Heart right ventricle (tissue), 16 donors: ENCODE measurements around the gene ALKBH5. TPM values are rescaled to one million over a fixed set of nuclear protein-coding genes. Genes with fewer than 3 reads are reported as not detected.

Source experiments
- ATAC-seq, 8 donors: fragments of 200-7000 bp; cut with Tn5 transposase; one replicate each; pipeline ENCODE4 v1.9.1; 2020; ENCODE audit warnings: mild to moderate bottlenecking in 8 of 8, moderate library complexity in 8 of 8, moderate number of reproducible peaks in 1 of 8
- DNase-seq, 2 donors: peaks; one replicate each; pipeline ENCODE4 v3.0.0-alpha.2; 2020
- H3K27ac ChIP-seq, 10 donors: fragments of 200-600 bp; sonication (generic) in 2 of 10; one replicate each; pipeline versions ENCODE4 v1.5.0 to v1.8.0; 2020 to 2022; ENCODE audit warnings: mild to moderate bottlenecking in 3 of 10
- H3K27me3 ChIP-seq, 7 donors: fragments of 200-600 bp; one replicate each; pipeline ENCODE4 v1.8.0; 2021 to 2022; ENCODE audit warnings: mild to moderate bottlenecking in 2 of 7
- H3K36me3 ChIP-seq, 9 donors: fragments of 200-600 bp; sonication (generic) in 1 of 9; one replicate each; pipeline versions ENCODE4 v1.5.0 to v1.8.0; 2020 to 2022; ENCODE audit warnings: mild to moderate bottlenecking in 2 of 9
- H3K4me1 ChIP-seq, 9 donors: fragments of 200-600 bp; sonication (generic) in 1 of 9; one replicate each; pipeline versions ENCODE4 v1.5.0 to v1.8.0; 2020 to 2022; ENCODE audit warnings: mild to moderate bottlenecking in 4 of 9
- H3K4me3 ChIP-seq, 10 donors: fragments of 200-600 bp; sonication (generic) in 2 of 10; one replicate each; pipeline versions ENCODE4 v1.5.0 to v1.8.0; 2020 to 2022; ENCODE audit warnings: mild to moderate bottlenecking in 7 of 10, moderate library complexity in 2 of 10
- H3K9me3 ChIP-seq, 11 donors: fragments of 200-600 bp in 10 of 11; sonication (generic) in 2 of 11; one replicate each; pipeline versions ENCODE4 v1.5.0 to v1.8.0; 2013 to 2022; ENCODE audit warnings: mild to moderate bottlenecking in 2 of 11, control low read depth in 1 of 11, moderate library complexity in 1 of 11
- CTCF ChIP-seq, 9 donors: fragments of 200-600 bp; sonication (generic) in 2 of 9; IDR thresholded peaks; one replicate each; pipeline versions ENCODE4 v1.5.0 to v1.8.0; 2021 to 2022; ENCODE audit warnings: antibody characterized with exemption in 9 of 9, mild to moderate bottlenecking in 5 of 9, moderate library complexity in 1 of 9
- WGBS, 2 donors: extraction: QIAGEN DNeasy Blood & Tissue Kit; methylation state at CpG; one replicate each; pipeline ENCODE4 v1.1.7; 2013; ENCODE audit warnings: inconsistent platforms in 1 of 2; 5-methylcytosine and 5-hydroxymethylcytosine counted together
- intact Hi-C, 10 donors: fragments of 100-400 bp; cut with DNase I; formaldehyde crosslinking; loops; one replicate each; pipeline versions ENCODE4 v1.11.1 to v1.14.2; 2022
- polyA plus RNA-seq, 2 donors: library from polyadenylated mRNA; stranded (reverse); fragments of 200-250 nt; gene quantifications; one replicate each; pipeline ENCODE4 v1.2.3, GENCODE V29; 2013
- total RNA-seq, 10 donors: library from RNA; stranded (reverse); fragmentation: NEBNext Ultra II Directional in 3 of 10; extraction: Animal tissue kit (Norgen Biotek cat#: 25700) in 3 of 10; gene quantifications; one replicate each; pipeline versions ENCODE4 v1.2.1 to v1.2.4, GENCODE V29; 2021 to 2023
- donor health status: Arrhythmogenic right ventricular cardiomyopathy.
- donor health status: ischemic (EF 13 %, LVEDD 7.1; RV severe dilation, severe dysfunction).
- donor health status: healthy with polysubstance abuse.
- donor health status: DM: no; HTN: yes; CAD: no.
- donor health status: DM: no; HTN: no; CAD: no.
- donor health status: ischemic (EF 25% LVEDD 6.9; RV normal size, moderate dysfunction).
- donor health status: ischemic (EF 25% LVEDD 5.7; RV mildly dilated, moderate dysfunction).
- donor health status: healthy.
- donor health status: DM: yes; HTN: yes; CAD: no.
- donor health status: Ischemic cardiomyopathy.
- donor health status: ischemic (EF 35%, LVEDD 5.7; RV mildly dilated, moderate dysfunction).
- donor health status: nonischemic (EF 11% LVEDD 7.7; RV severe dilation, severe dysfunction).
- donor health status: DM: yes; HTN: yes; CAD: no.
- donor health status: PGD.
- donor health status: ischemic (EF 29% LVEDD 5.4; RV normal size, mild dysfunction).
- donor health status: nonischemic (EF 23%, LVEDD 6.1; RV moderate dilation, normal function).

Gene ALKBH5
- total and polyA plus RNA-seq, 12 donors: 72.6 to 208 (median 190) TPM

GRCh38 chr17:18161207-18162145 lies 22.2 kb upstream of the ALKBH5 start:
- no peak overlapping the region for H3K4me3 ChIP-seq

GRCh38 chr17:18163547-18163946 lies 20.1 kb upstream of the ALKBH5 start:
- Histone ChIP-seq H3K27ac (no peak overlapping the region), H3K27me3 (no peaks in the 10 kb centered on the region), H3K9me3 (no peaks in the 10 kb centered on the region), H3K4me3 (no peak overlapping the region), H3K36me3 (no peaks in the 10 kb centered on the region), H3K4me1 (peaks cover 0 to 9% (median 3%) of the 10 kb centered on the region in 9 donors)
- intact Hi-C loops: no loop called here
- DNase-seq (no peak), ATAC-seq (no peak)
- 72 to 79% methylated on average over 7 of the region's 7 CpGs for WGBS, 2 donors
- no peak for TF ChIP-seq CTCF (IDR thresholded peaks at IDR 0.05)

More at GRCh38 chr17:18161207-18162145, 22.2 kb upstream of the ALKBH5 start:
- 72 to 79% methylated on average over 12 of the region's 12 CpGs for WGBS, 2 donors
- peaks cover 0 to 21% (median 7%) of the 10 kb centered on the region in 9 donors for H3K4me1 ChIP-seq
- no peaks in the 10 kb centered on the region for H3K27me3 ChIP-seq
- H3K27ac ChIP-seq: no peak overlapping the region
- no peak for ATAC-seq
- no peaks in the 10 kb centered on the region for H3K36me3 ChIP-seq
- TF ChIP-seq CTCF (IDR thresholded peaks at IDR 0.05): no peak
- intact Hi-C loops: no loop called here
- no peaks in the 10 kb centered on the region for H3K9me3 ChIP-seq
- DNase-seq: no peak

GRCh38 chr17:18166894-18167293 lies 16.7 kb upstream of the ALKBH5 start:
- no peaks in the 10 kb centered on the region for H3K4me1 ChIP-seq
- intact Hi-C loops: no loop called here
- H3K36me3 ChIP-seq: no peaks in the 10 kb centered on the region
- TF ChIP-seq CTCF (IDR thresholded peaks at IDR 0.05): no peak
- no peak for ATAC-seq
- no peak overlapping the region for H3K4me3 ChIP-seq
- WGBS, 2 donors: 59 to 61% methylated on average over 5 of the region's 5 CpGs
- DNase-seq: no peak
- H3K9me3 ChIP-seq: no peaks in the 10 kb centered on the region
- no peak overlapping the region for H3K27ac ChIP-seq
- no peaks in the 10 kb centered on the region for H3K27me3 ChIP-seq

- no peak for DNase-seq
- ATAC-seq: no peak
- H3K36me3 ChIP-seq: no peaks in the 10 kb centered on the region
- H3K9me3 ChIP-seq: no peaks in the 10 kb centered on the region
- H3K4me1 ChIP-seq: no peaks in the 10 kb centered on the region
- H3K27ac ChIP-seq: no peak overlapping the region
- no peak for TF ChIP-seq CTCF (IDR thresholded peaks at IDR 0.05)
- WGBS, 2 donors: 89 to 94% methylated on average over 10 of the region's 10 CpGs
- intact Hi-C loops: no loop called here
- H3K27me3 ChIP-seq: no peaks in the 10 kb centered on the region
- no peak overlapping the region for H3K4me3 ChIP-seq
Observed at GRCh38 chr17:18167421-18167820, 16.2 kb upstream of the ALKBH5 start.
